Mesenchymal stem cell (in vitro differentiated cells and primary cell): Measurements from ENCODE around the gene ABRACL.

Experiments
- DNase-seq: peaks from one replicate; pipeline ENCODE4 v3.0.0-alpha.2; 2013
- H2AFZ ChIP-seq: one replicate; pipeline ENCODE4 v1.6.1; 2013; ENCODE audit warnings: low read depth, mild to moderate bottlenecking, control low read depth, inconsistent platforms, low read length, moderate library complexity
- H2AK5ac ChIP-seq: 2 replicates; pipeline ENCODE4 v1.6.1; 2013; ENCODE audit warnings: low read length, moderate library complexity, mild to moderate bottlenecking, inconsistent platforms; ENCODE audit not compliant: severe bottlenecking
- H2BK120ac ChIP-seq: one replicate; pipeline ENCODE4 v1.6.1; 2013; ENCODE audit warnings: low read depth, mild to moderate bottlenecking, inconsistent platforms, low read length, moderate library complexity
- H2BK12ac ChIP-seq, 2 experiments: one replicate each; pipeline ENCODE4 v1.6.1; 2013; ENCODE audit warnings: inconsistent platforms in 2 of 2, low read length in 2 of 2, mild to moderate bottlenecking in 2 of 2, moderate library complexity in 2 of 2, control low read depth in 1 of 2
- H2BK15ac ChIP-seq: one replicate; pipeline ENCODE4 v1.6.1; 2013; ENCODE audit warnings: mild to moderate bottlenecking, low read depth, inconsistent platforms; ENCODE audit not compliant: poor library complexity, severe bottlenecking
- H2BK5ac ChIP-seq: 2 replicates; pipeline ENCODE4 v1.6.1; 2013; ENCODE audit warnings: low read depth, mild to moderate bottlenecking, low read length, control low read depth, inconsistent platforms; ENCODE audit not compliant: poor library complexity, severe bottlenecking
- H3K14ac ChIP-seq, 2 experiments: one replicate each; pipeline ENCODE4 v1.6.1; 2013; ENCODE audit warnings: inconsistent platforms in 2 of 2, low read length in 2 of 2, control low read depth in 1 of 2, mild to moderate bottlenecking in 1 of 2, moderate library complexity in 1 of 2
- H3K18ac ChIP-seq, 2 experiments: one replicate each; pipeline ENCODE4 v1.6.1; 2013; ENCODE audit warnings: inconsistent platforms in 2 of 2, low read length in 2 of 2, control low read depth in 1 of 2, low read depth in 1 of 2, mild to moderate bottlenecking in 1 of 2
- H3K23ac ChIP-seq, 2 experiments: one replicate each; pipeline ENCODE4 v1.6.1; 2013; ENCODE audit warnings: inconsistent platforms in 2 of 2, low read length in 2 of 2, mild to moderate bottlenecking in 2 of 2, moderate library complexity in 2 of 2, control low read depth in 1 of 2
- H3K27ac ChIP-seq: 2 replicates; pipeline ENCODE4 v1.5.1; 2013; ENCODE audit warnings: mild to moderate bottlenecking, moderate library complexity, low read length, control low read depth, inconsistent platforms; ENCODE audit not compliant: poor library complexity, severe bottlenecking
- H3K27me3 ChIP-seq, 2 experiments: 2 replicates each; pipeline versions ENCODE4 v1.6.1 to v1.7.0; 2013; ENCODE audit warnings: low read length in 2 of 2, mild to moderate bottlenecking in 2 of 2, moderate library complexity in 2 of 2, control low read depth in 1 of 2, inconsistent platforms in 1 of 2; ENCODE audit not compliant: control insufficient read depth in 1 of 2, insufficient read depth in 1 of 2
- H3K36me3 ChIP-seq, 2 experiments: 2 replicates each; pipeline versions ENCODE4 v1.6.1 to v1.7.0; 2013; ENCODE audit warnings: low read length in 2 of 2, control low read depth in 1 of 2, inconsistent platforms in 1 of 2, low read depth in 1 of 2, mild to moderate bottlenecking in 1 of 2; ENCODE audit not compliant: insufficient read depth in 2 of 2, control insufficient read depth in 1 of 2
- H3K4ac ChIP-seq, 2 experiments: one replicate each; pipeline ENCODE4 v1.6.1; 2013; ENCODE audit warnings: inconsistent platforms in 2 of 2, low read length in 2 of 2, mild to moderate bottlenecking in 2 of 2, moderate library complexity in 2 of 2, control low read depth in 1 of 2, low read depth in 1 of 2
- H3K4me1 ChIP-seq: 2 replicates; pipeline ENCODE4 v1.6.1; 2013; ENCODE audit warnings: low read depth, low read length, control low read depth; ENCODE audit not compliant: control insufficient read depth, insufficient read depth
- H3K4me2 ChIP-seq: 2 replicates; pipeline ENCODE4 v1.6.1; 2013; ENCODE audit warnings: low read length, mild to moderate bottlenecking, inconsistent platforms; ENCODE audit not compliant: poor library complexity, severe bottlenecking
- H3K4me3 ChIP-seq, 2 experiments: 2 replicates each; pipeline versions ENCODE4 v1.5.1 to v1.7.0; 2013; ENCODE audit warnings: low read length in 2 of 2, mild to moderate bottlenecking in 2 of 2, control low read depth in 1 of 2, low read depth in 1 of 2; ENCODE audit not compliant: insufficient read depth in 1 of 2
- H3K79me1 ChIP-seq: replicated peaks from 2 replicates; pipeline ENCODE4 v1.6.1; 2013; ENCODE audit warnings: mild to moderate bottlenecking, control low read depth, low read length, inconsistent platforms; ENCODE audit not compliant: poor library complexity, severe bottlenecking
- H3K9ac ChIP-seq: 2 replicates; pipeline ENCODE4 v1.7.0; 2013; ENCODE audit warnings: mild to moderate bottlenecking, low read length, moderate library complexity
- H3K9me3 ChIP-seq: 2 replicates; pipeline ENCODE4 v1.7.0; 2013; ENCODE audit warnings: mild to moderate bottlenecking, low read length; ENCODE audit not compliant: control insufficient read depth
- H4K8ac ChIP-seq: one replicate; pipeline ENCODE4 v1.6.1; 2013; ENCODE audit warnings: inconsistent platforms, mild to moderate bottlenecking, low read length, moderate library complexity
- H4K91ac ChIP-seq: one replicate; pipeline ENCODE4 v1.6.1; 2013; ENCODE audit warnings: mild to moderate bottlenecking, low read length, inconsistent platforms
- WGBS: methylation state at CpG from one replicate; pipeline ENCODE4 v1.1.7; 2013; ENCODE audit warnings: mixed read lengths; 5-methylcytosine and 5-hydroxymethylcytosine counted together

Gene ABRACL

GRCh38 chr6:138996524-138996923 lies 32.0 kb upstream of the ABRACL start:
- H3K18ac ChIP-seq: no peak overlapping the region
- H2BK5ac ChIP-seq: no peak overlapping the region
- 99% methylated on average over 3 of the region's 3 CpGs for WGBS
- H3K9me3 ChIP-seq: no peaks in the 10 kb centered on the region
- no peak overlapping the region for H2AK5ac ChIP-seq
- H3K9ac ChIP-seq: no peak overlapping the region
- H3K23ac ChIP-seq: no peak overlapping the region
- H3K36me3 ChIP-seq: no peaks in the 10 kb centered on the region
- no peak overlapping the region for H2AFZ ChIP-seq
- no peak overlapping the region for H3K4me2 ChIP-seq
- no peak overlapping the region for H2BK15ac ChIP-seq
- no peaks in the 10 kb centered on the region for H3K79me1 ChIP-seq
- no peak overlapping the region for H3K27ac ChIP-seq
- no peak overlapping the region for H4K91ac ChIP-seq
- no peak overlapping the region for H3K4me3 ChIP-seq
- no peak overlapping the region for H2BK12ac ChIP-seq
- DNase-seq: no peak
- no peak overlapping the region for H2BK120ac ChIP-seq
- H4K8ac ChIP-seq: no peak overlapping the region
- H3K27me3 ChIP-seq: no peaks in the 10 kb centered on the region
- H3K14ac ChIP-seq: no peak overlapping the region
- no peaks in the 10 kb centered on the region for H3K4me1 ChIP-seq
- no peak overlapping the region for H3K4ac ChIP-seq

GRCh38 chr6:138997136-138997535 lies 31.4 kb upstream of the ABRACL start:
- Histone ChIP-seq H3K9ac (no peak overlapping the region), H3K4me1 (no peaks in the 10 kb centered on the region), H3K4me2 (no peak overlapping the region), H2BK15ac (no peak overlapping the region), H2BK12ac (no peak overlapping the region), H3K79me1 (no peaks in the 10 kb centered on the region), H3K36me3 (no peaks in the 10 kb centered on the region), H3K14ac (no peak overlapping the region), H4K91ac (no peak overlapping the region), H2BK120ac (no peak overlapping the region), H3K18ac (no peak overlapping the region), H3K23ac (no peak overlapping the region), H3K4me3 (no peak overlapping the region), H3K27ac (no peak overlapping the region), H4K8ac (no peak overlapping the region), H2BK5ac (no peak overlapping the region), H3K4ac (no peak overlapping the region), H2AK5ac (no peak overlapping the region), H3K27me3 (no peaks in the 10 kb centered on the region), H2AFZ (no peak overlapping the region), H3K9me3 (no peaks in the 10 kb centered on the region)
- 98% methylated on average over 4 of the region's 5 CpGs for WGBS
- no peak for DNase-seq

GRCh38 chr6:138999949-139000725 lies 28.4 kb upstream of the ABRACL start:
- H3K4me3 ChIP-seq: no peak overlapping the region
- H3K4me2 ChIP-seq: no peak overlapping the region
- H4K8ac ChIP-seq: no peak overlapping the region
- H2AK5ac ChIP-seq: no peak overlapping the region
- H3K79me1 ChIP-seq: no peaks in the 10 kb centered on the region
- no peak overlapping the region for H3K4ac ChIP-seq
- H2BK12ac ChIP-seq: no peak overlapping the region
- DNase-seq: peak; percentile 19
- H3K9me3 ChIP-seq: no peaks in the 10 kb centered on the region
- no peak overlapping the region for H3K23ac ChIP-seq
- H2BK120ac ChIP-seq: no peak overlapping the region
- H2BK15ac ChIP-seq: no peak overlapping the region
- no peak overlapping the region for H4K91ac ChIP-seq
- H3K14ac ChIP-seq: no peak overlapping the region
- H2BK5ac ChIP-seq: no peak overlapping the region
- no peaks in the 10 kb centered on the region for H3K27me3 ChIP-seq
- H3K36me3 ChIP-seq: no peaks in the 10 kb centered on the region
- H2AFZ ChIP-seq: no peak overlapping the region
- H3K27ac ChIP-seq: no peak overlapping the region
- H3K4me1 ChIP-seq: no peaks in the 10 kb centered on the region
- WGBS: 78% methylated on average over 3 of the region's 4 CpGs
- H3K9ac ChIP-seq: no peak overlapping the region
- H3K18ac ChIP-seq: no peak overlapping the region

GRCh38 chr6:139003751-139004150 lies 24.8 kb upstream of the ABRACL start:
- no peak overlapping the region for H2BK120ac ChIP-seq
- no peak overlapping the region for H2AK5ac ChIP-seq
- H3K4me3 ChIP-seq: no peak overlapping the region
- H2AFZ ChIP-seq: no peak overlapping the region
- no peaks in the 10 kb centered on the region for H3K27me3 ChIP-seq
- H3K23ac ChIP-seq: no peak overlapping the region
- no peak overlapping the region for H3K9ac ChIP-seq
- H3K4me2 ChIP-seq: no peak overlapping the region
- H3K9me3 ChIP-seq: no peaks in the 10 kb centered on the region
- no peak overlapping the region for H3K27ac ChIP-seq
- DNase-seq: no peak
- no peak overlapping the region for H3K4ac ChIP-seq
- no peaks in the 10 kb centered on the region for H3K79me1 ChIP-seq
- no peaks in the 10 kb centered on the region for H3K4me1 ChIP-seq
- H3K14ac ChIP-seq: no peak overlapping the region
- H2BK15ac ChIP-seq: no peak overlapping the region
- H3K18ac ChIP-seq: no peak overlapping the region
- H2BK5ac ChIP-seq: no peak overlapping the region
- H4K91ac ChIP-seq: no peak overlapping the region
- no peak overlapping the region for H2BK12ac ChIP-seq
- no peak overlapping the region for H4K8ac ChIP-seq
- H3K36me3 ChIP-seq: no peaks in the 10 kb centered on the region
